OCI-LY7 (cell line): ENCODE data around the gene PLCG1.

Experiments used
- EZH2phosphoT487 ChIP-seq: fragments of 200-600 bp; sonication (generic); IDR thresholded peaks from 2 replicates; pipeline ENCODE4 v1.6.1; 2018; ENCODE audit warnings: low read depth, borderline replicate concordance, mild to moderate bottlenecking, mixed run types, antibody characterized with exemption, low read length, moderate library complexity, mixed read lengths
- TF ChIP-seq, protein P1 (sequence below): fragments of 200-600 bp; sonication (generic); conservative IDR thresholded peaks from 2 replicates; pipeline ENCODE4 v1.5.1; 2014; ENCODE audit warnings: mild to moderate bottlenecking, antibody characterized with exemption, low read length, moderate library complexity, mixed read lengths

DNA sequence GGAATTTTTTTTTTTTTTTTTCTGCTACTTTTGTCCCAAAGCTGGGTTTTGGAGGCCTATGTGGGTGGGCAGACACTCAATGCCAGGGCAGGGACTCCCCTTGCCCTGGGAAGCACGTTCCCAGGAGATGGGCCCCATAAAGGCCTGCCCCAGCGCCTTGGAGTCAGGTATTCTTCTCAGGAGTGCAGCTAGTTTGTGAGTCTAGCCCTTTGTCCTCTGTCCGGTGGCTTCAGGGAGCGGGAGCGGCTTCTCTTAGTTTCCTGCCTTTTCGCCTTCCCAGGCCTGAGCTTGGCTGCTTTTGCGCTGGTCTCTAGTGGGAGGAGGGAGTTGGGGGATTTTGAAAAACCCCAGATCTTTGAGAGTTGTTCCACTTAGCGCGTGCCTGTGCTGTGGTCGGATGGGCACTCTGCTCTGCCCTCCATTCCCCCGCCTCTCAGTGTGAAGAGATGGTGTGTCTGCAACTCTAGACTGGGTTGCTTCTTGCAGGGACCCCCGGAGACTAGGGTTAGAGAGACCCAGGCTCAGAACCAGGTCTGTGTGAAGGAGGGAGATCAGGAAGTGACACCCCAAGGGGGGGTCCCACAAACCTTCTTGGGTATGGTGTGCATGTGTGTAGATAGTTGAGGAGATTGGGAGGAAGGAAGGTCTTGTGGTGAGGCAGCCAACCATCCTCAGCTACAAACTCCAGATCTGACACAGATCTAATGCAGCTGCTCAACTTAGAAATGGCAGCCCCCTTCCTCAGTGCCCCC lies 1.3 kb downstream of the PLCG1 start:
- TF ChIP-seq, protein P1, sequence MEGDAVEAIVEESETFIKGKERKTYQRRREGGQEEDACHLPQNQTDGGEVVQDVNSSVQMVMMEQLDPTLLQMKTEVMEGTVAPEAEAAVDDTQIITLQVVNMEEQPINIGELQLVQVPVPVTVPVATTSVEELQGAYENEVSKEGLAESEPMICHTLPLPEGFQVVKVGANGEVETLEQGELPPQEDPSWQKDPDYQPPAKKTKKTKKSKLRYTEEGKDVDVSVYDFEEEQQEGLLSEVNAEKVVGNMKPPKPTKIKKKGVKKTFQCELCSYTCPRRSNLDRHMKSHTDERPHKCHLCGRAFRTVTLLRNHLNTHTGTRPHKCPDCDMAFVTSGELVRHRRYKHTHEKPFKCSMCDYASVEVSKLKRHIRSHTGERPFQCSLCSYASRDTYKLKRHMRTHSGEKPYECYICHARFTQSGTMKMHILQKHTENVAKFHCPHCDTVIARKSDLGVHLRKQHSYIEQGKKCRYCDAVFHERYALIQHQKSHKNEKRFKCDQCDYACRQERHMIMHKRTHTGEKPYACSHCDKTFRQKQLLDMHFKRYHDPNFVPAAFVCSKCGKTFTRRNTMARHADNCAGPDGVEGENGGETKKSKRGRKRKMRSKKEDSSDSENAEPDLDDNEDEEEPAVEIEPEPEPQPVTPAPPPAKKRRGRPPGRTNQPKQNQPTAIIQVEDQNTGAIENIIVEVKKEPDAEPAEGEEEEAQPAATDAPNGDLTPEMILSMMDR = no peak
- TF ChIP-seq EZH2phosphoT487 = no peak
